ENCODE data around the gene PDZD7.
A peak's percentile ranks its signal among the peaks of the same experiment; 100 is the strongest.

PDZD7 gene

GRCh38 chr10:100999742-101000126 lies 31.2 kb downstream of the PDZD7 start, which contains the start of gene LZTS2:
TSS of gene LZTS2 (plus strand) at chr10:100999808. CDS start at chr10:101002539, 2,731 bp downstream.
- DNase-seq, result no peak

DNA sequence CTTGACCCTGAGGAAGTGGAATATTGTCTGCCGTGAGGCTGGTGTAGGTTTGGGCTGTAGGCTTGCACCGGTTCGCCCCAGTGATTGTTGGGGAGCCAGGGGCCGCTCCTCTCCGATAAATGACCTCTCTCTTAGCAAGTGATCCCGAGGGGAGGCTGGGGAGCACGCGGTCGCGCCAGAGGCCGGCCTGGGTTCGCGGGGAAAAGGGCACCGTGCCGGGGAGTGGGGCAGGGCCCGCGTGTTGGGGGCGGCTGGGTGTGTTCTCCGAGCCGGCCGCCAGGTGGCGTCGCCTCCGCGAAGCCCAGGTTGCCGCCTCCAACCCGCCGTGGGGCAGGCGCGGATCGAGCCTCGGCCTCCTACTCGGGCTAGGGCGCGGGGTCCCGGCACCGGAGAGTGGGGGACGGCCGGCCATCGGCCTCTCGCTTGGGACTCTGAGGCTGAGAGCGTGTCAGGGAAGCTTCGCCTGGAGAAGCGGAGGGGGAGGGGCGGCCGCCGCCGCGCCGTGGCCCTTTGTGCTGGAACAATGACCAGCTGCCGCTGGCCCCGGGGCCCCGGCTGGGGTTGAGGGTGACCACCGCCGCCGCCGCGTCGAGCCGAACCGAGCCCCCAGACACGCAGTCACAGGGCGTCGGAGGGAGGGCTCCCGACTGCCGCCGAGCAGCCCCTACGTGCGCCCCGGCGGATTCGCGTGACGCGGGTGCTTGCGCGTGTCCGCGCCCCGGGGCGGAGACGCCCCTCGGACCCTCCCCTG lies 31.8 kb downstream of the PDZD7 start:
- peak; percentile 11 for DNase-seq

DNA sequence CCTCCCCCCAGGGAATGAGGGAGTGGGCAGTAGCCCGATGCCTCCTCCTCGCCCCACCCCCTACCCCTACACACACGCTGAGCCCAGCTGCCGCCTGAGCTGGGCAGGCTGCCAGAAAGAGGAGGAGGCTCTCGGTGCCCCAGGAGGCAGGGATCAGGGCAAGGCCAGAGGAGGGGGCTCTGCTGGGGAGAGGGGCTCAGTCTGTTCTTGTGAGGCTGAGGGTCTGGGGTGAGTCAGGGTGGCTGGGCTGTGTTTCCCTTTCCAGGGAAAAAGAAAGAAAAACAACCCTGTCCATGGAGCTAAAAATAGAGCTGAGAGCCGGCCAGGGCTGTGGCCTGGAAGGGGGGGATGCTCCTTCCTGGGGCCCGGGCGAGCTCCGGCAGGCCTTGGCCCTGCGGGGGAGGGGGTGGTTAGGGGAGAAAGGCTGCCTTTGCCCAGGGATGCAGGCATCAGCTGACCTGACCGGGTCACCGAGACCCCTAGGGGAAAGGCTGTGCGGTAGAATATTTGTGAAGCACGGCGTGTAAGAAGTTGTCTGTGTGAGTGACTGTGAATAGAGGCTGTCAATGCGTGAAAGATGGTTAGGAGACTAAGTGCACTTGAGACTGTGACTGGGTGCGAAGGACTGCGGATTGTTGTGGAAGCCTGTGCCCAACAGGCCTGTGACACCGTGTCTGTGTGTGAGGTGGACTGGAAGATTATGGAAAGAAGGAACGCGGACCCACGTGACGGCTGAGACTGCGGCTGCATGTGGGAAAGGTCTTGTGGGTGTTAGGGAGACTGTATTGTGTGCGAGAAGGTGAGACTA lies 32.5 kb downstream of the PDZD7 start:
- peak; percentile 77 for DNase-seq

- DNase-seq, result peak; percentile 25
Measured at GRCh38 chr10:100997360-100998182, 33.4 kb downstream of the PDZD7 start.

DNA sequence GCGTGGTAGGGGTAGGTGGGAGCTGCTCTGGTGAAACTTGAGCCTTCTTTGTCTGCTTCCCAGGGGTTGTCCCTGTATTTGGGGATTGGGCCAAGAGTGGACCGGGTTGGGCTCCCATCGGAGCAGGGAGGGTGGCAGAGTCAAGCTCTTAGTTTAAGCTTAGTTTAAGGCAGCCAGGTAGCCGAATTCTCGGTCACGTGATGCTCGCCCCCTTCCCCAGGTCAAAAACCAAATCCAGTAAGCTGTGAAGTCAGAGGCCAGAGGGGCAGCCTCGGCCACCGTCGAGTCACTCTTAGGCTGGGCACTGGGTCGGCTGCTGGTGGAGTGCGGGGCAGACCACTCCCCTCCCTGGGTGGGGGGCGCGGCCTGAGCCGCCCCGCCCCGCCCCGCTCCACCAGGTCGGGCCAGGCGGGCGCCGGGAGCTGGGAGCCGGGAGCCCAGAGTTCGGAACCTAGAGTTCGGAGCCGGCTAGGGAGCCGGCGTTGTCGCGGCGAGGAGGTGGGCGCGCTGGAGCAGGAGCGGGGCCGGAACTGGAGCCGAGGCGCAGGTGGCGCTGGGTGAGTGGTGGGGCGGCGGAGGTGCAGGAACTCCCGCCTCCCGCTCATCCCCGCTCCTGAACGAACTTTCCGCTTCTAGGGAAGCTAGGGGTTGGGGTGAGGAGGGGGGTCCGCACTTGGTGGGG lies 34.1 kb downstream of the PDZD7 start:
- peak; percentile 27 for DNase-seq

DNA sequence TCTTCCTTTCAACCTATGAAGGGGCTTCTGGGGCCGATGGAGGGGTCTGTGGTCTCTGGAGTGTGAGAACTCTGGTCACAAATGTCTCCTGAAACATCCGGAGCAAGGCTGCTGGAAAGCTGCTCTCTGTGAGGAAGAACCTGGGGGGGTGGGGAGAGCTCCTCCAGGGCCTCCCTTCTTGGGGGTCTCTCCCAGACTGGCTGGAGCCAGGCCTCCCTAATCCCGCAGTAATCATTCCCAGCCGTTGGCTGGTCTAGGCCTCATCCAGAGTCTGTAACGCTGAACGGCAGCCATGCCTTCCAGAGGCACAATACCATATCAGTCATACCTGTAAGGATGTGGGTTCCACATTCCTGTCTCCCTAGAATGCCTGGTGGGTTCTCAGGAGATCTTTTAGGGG lies 35.7 kb downstream of the PDZD7 start:
- no peak for DNase-seq

GRCh38 chr10:100993986-100994708 lies 36.8 kb downstream of the PDZD7 start:
- no peak for DNase-seq

- DNase-seq, result no peak
Measured at GRCh38 chr10:100989088-100989487, 41.8 kb downstream of the PDZD7 start.

DNA sequence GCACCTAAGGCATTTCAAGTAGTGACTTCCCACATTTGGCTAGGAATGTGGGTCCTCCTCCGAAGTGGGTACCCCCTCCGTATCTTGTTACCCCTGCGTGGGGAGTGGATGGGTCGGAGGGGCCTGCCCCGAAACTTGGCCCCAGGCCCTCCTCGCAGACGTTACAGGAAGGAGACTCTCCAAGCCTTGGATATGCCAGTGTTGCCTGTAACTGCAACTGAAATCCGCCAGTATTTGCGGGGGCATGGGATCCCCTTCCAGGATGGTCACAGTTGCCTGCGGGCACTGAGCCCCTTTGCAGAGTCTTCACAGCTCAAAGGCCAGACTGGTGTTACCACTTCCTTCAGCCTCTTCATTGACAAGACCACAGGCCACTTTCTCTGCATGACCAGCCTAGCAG lies 42.8 kb downstream of the PDZD7 start:
- DNase-seq, result no peak

DNA sequence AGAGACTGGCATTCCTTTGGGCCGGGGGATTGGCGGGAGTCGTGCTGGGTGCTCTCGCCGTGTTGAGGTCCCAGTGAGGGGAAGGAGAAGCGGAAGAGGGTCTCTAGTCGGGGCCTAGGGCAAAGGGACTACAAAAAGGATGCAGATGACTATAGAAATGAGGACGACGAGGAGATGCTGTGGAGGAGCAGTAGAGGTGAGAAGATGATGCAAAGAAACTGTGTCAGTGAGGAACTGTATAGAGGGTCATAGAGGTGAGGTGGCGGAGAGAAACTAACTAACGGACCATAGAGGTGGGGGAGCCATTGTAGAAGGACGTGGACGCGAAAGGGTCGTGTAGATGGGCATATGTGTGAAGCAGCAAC lies 43.3 kb downstream of the PDZD7 start:
- DNase-seq, result no peak

DNA sequence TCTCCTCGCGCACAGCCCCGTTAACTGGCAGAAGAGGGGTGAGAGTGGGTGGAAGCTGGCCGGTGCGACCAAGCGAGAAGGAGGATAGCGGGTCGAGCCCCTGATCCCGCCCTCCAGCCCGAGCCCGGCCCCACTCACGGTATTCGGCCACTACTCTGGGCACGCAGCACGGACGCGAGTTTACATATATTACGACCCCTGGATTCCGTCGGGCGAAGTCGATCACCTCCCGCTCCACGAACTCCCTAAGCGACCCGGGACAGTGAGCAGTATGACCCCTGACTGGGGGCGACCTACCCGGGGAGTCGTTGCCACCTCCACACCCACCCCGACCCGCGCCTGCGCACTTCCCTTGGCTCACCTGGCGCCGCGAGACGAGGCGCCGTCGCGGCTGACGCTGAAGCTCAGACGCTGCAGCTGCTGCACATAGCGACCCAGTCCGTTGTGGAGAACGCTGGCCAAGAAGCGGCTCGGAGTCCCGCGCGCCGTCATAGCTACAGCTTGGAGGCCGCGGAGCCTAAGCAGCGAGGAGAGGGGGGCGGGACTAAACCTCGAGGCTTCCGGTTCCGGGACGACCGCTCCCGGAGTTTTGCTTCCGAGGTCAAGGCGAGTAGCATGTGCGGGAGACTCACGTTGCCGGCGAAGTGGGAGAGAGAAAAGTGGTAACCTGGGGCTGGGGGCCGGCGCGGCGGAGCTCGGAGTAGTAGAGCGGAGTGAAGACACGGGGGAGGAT lies 43.8 kb downstream of the PDZD7 start, which contains the start of the genes MRPL43 and TWNK:
Gene MRPL43, minus strand, starts transcription at position 546 of the 733 bp plus-strand sequence. Its CDS starts 54 bp downstream, at position 492.
Gene TWNK, plus strand, starts transcription at position 592 of the 733 bp plus-strand sequence. CDS start 668 bp downstream, outside the sequence.
- peak; percentile 34 for DNase-seq

- DNase-seq, result no peak
Measured at GRCh38 chr10:100986623-100986951, 44.3 kb downstream of the PDZD7 start.

- DNase-seq, result no peak
Measured at GRCh38 chr10:100985336-100985735, 45.6 kb downstream of the PDZD7 start.

- DNase-seq, result no peak
Measured at GRCh38 chr10:100984672-100985177, 46.2 kb downstream of the PDZD7 start.

GRCh38 chr10:100983868-100984671 lies 46.9 kb downstream of the PDZD7 start:
- DNase-seq, result no peak

- no peak for DNase-seq
Measured at GRCh38 chr10:100982916-100983830, 47.8 kb downstream of the PDZD7 start.

- DNase-seq, result no peak
Measured at GRCh38 chr10:100981178-100981772, 49.7 kb downstream of the PDZD7 start.

DNA sequence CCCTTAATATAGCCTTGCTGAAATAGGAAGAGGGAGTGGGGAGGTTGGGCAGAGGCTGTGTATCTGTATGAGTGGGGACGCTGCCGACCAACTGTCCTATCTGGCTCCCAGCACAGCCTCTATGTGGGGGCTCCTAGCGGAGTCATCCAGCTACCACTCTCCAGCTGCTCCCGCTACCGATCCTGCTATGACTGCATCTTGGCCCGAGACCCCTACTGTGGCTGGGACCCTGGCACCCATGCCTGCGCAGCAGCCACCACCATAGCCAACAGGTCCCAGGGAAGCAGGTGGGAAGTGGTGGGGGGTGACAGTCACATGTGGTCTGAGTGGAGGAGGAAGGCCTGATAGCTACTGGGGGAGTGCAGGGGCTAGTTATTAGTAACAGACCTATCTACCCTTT lies 50.2 kb downstream of the PDZD7 start:
- no peak for DNase-seq
